GM21515 (cell line): ENCODE measurements around the gene ZNF488.

ENCODE experiments used
- ATAC-seq: cut with Tn5 transposase; IDR thresholded peaks from one replicate; pipeline ENCODE4 v1.9.1; 2021; ENCODE audit not compliant: unreplicated experiment

The ZNF488 gene

DNA sequence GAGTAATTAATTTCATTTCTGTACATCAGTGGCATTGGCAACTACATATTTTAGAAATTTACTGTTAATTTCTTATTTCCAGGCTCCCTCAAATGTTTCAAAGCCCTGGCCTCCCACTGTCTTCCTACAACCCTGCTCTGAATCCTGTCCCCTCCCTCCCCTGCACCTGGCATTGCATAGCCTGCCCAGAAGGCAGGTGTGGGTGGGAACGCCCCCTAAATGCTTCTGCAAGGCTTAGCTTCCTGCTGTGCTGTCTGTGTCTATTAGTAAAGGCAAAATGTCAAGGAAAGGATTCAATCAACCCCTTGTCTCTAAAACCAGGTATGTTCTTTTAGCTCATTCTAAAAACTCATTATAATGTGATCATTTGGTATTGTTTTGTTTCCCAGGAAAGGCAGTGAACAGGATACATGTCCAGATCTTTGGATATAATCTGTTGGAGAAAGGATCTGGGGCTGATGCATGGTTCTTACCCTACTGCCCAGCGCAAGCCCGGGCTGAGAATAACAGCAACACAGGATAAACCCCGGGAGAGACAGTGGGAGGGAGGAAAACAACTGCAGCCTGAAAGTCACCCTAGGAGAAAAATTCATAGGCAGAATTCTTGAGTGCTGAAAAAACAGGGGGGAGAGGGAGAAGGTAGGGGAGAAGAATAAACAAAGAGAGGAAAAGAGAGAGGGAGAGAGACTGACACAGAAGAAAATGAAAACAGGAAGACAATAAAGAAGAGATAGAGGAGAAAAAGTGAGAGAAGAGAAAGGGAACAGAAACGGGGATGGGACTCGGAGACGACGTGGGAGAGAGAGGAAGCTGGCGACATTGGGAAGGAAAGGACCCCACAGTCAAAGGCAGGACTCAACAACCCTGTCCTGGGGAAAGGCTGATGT lies 589 bp downstream of the ZNF488 start:
- no peak for ATAC-seq

DNA sequence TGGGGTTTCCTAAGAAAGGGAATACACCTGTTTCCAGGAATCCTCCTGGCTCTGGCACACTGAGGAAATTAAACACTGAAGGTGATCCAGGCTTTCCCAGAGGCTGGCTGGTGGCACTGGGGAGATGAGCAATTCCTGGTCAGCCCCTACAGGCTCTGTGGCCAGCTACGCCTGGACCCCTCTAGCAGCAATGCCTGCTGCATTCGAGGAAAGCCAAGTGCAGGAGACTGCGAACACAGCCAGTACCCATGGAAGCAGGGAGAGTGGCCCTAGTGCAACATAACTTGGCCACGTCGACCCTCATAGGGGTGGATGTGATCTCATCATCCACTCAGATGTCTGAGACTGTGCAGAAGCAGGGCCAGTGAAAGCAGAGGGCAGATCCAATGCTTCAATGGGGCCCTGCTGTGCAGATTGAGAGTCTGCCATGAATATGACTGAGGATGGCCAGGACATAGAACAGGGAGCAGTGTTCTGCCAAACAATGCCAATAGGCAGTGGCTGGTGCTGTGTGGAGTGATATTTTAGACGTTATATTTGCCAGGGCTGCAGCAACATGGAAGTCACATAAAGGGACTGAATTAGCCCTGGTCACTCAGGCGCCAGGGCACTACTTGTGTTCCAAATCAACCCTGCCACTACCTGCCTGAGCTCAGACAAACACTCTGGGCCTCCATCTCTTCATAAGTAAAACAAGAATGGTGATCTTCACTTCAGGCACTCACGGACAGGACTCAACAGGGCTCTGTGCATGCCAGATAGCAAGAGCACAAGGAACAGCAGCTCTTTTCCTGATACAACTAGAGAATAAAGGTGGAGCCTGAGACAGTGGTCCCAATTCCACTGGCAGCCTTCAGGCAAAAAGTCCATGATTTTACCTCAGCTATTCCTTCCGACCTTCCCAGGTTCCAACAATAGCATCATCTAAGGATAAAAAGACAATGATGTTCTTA lies 2.4 kb downstream of the ZNF488 start:
- no peak for ATAC-seq

DNA sequence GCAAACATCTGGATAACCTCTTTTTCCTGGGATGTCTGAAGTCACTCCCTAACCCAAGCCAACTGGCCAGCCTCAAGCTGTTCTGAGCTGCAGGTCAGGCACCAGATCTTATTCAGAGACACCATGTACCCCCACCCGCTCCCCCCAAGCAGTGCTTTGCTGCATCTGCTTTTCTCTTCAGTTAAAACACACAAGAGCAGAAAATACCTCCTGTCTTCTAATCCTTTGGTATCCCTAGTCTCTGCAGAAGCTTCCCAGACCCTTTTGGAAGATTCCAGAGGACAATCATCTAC lies 3.0 kb downstream of the ZNF488 start:
- ATAC-seq, result no peak

DNA sequence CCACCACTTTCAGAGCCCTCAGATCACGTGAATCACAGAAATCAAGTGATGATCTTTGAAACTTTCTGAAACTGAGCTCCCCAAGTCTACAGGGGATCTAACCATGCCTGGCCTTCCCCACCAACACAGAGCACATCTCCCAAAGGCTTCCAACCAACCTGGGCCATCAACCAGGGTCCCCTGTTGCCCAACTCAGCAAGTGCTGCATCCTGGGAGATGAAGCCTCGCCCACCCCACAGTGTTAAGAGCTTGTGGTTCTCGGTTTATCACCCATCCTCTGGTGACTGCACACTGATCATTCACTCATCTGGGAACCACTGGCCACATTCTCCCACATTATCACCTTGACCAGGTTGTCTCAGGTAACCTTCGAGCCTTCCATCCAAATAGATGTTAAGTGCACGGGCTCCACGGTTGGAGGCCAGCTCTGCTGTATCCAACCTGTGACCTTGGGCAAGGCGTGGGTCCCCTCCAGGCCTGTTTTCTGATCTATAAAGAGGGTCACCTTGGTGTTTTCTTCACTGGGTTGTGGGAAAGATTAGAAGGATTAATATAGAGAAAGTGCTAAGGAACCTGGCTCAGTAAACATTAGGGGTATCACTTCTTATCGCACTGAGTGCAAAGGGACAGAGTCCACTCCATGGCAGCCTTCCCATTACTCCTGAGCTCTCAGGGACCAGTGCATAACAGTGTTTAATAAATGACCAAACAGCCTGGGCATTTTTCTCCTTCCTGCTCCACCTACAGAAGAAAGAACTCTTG lies 3.6 kb downstream of the ZNF488 start:
- ATAC-seq, result no peak

DNA sequence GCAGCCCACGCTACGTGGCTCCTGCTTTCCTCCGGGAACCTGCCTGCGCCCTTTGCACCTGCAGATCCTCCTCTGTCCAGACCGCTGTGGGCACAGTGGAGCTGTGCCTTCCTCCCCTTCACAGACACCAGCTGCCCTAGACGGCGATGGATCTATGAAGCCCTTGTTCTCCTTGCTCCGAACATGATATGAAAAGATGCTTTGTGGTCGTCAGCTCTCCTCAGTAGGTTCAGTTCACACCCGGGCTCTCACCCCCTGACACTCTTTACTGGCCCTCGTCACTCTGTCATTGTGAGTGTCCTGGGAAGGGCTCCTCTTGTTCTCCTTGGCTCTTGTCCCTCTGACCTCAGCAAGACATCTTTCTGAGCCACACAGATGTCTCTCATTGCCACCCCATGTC lies 4.2 kb downstream of the ZNF488 start:
- ATAC-seq, result no peak

DNA sequence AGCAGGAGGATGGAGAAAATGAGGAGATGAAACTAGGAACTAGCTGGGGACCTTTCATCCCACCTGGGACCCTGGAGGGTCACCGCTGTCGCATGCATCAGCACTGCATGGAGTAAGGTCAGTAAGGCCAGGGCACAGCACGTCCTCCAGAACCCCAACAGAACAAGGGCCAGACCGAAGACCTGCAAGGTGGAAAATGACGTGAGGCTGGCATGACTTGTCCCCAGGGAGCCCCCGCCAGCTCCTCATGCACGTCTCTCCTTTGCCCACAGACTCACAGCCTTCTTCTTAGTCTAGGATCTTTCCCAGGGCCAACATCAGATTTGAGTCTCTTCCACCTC lies 4.7 kb downstream of the ZNF488 start:
- no peak for ATAC-seq

DNA sequence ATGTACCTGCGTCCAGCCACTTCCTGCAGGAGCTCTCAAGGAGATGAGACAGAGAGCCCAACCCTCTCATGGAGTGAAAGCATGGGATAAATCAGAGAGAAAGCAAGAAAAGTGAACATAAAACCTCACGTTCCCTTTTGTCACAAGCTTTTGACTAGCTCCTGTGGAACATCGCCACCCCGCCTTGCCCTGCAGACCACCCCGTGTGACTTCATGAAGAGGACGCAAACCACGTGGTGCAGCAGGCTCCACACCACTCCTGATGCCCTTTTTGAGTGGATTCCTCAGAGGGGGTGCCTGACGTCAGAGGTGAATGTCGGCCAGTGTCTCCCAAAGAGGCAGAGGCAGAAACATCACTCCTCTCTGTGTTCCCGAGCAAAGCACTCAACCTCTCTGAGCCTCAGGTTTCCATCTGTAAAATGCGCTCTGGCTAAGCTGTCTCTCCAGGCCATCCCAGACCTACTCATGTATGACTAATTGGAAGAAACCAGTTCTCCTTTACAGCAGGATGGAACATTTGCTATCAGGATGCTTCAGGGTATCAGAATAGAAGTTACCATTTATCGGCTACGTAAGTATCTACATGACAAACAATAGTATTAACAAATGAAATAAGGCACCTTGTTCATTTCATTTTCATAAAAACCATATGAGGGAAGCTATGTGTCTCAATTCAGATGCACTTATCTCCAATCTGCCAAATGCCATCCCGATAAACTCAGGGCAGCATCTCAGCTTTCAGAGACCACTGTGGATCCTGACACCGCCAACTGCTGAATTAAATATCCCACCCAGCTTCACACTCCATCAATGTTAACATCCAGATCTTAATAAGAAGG lies 5.3 kb downstream of the ZNF488 start:
- no peak for ATAC-seq

DNA sequence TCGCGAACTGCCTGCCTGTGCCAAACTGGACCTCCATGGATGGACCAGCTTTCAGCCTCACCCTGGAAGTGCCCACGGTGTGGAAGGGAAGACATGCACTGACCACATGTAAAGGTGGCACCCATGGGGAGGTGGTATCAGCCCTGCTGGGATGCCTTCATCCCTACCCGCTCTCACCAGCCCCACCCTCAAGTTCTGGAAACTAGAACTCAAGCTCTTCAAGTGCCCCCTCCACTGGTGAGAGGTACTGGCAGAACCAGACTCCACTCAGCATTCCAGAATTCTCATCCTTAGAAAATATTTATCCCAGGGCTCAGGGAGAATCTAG lies 5.9 kb downstream of the ZNF488 start:
- no peak for ATAC-seq

DNA sequence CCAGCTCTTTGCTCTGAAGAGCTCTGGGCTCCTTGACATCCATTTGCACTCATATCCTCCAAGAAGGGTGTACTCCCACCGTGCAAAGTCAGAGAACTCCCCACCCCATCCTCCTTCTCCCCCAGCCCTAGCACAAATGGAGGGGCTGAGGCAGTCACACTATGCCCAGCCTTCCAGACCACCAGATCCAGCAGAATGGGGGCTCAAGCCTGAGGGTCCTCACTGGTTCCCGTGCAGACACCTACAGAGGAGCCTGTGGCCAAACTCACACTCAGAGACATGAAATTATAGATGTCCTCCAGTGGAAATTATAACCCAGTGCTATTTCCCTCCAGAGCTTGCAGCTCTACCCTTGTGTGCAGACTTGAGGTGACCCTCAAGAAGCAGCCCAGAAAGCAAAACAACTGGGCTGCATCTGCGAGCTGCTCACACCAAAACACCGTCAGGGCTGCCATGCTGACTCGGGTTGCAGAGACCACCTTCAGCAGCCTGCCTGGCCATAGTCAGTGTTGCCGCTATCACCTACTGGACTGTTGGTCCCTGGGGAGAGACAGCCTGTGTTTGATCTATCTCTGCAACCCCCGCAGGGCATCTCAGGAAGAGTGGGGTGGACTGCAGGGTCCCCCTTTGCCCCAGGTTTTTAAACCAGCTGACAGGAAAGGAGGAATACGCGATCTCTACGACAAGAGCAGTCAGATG lies 7.4 kb downstream of the ZNF488 start:
- no peak for ATAC-seq

DNA sequence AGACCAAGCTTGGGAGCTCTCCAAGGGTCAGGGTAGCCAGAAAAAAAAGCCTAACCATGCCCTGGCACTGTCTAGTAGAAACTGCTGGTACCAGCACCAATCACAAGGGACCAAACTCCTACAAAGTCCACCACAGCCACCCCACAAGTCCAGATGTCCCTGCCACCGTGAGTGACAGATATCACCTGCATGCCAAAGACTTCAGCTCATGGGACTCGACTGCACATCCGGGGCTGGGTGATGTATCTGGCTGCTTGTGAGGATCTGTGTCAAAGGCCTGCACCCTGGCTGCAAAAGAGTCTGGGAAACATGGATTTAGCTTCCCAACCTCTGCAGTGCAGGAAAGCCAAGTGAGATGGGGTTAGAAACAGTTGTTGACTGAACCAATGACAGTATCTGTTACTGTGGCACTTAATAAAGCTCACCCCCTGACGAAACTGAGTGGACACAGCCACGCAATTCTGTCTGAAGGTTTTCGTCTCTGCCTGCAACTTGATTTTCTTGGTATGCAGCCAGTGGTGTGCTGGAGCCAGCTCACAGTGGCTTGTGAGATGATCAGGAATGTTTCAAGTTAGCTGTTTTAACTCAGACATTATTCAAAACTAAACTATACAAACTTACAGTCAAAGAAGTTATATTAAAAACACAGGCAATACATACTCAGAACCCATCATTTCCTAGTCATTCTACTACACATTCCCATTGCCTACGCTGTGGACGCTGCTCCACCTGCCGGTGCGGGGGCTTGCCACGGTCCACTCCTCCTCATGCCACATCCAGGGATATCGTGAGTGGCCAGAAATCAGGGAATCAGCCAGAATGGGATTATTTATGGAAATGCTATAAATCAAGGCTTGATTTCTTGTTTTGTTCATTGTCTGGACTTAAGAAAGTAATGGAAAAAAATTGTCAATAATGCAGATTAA lies 9.2 kb downstream of the ZNF488 start:
- no peak for ATAC-seq

DNA sequence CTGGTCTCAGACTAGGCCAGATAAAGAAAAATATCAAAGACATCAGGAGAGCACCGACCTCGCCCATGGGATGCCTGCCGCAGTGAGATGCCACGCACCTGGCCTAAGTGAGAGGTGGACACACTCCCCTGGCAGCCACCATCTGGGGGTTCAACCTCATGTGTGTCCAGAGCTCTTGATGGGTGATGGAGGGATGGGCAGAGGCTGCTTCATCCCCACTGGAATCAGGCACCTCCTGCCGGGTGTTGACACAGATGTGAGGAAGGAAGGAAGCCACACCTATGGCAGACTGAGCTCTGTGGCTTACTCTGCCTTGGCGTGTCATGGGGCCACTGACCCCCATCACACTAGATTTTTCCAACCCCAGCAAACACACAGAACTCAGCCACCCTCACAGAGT lies 11.4 kb downstream of the ZNF488 start:
- no peak for ATAC-seq

DNA sequence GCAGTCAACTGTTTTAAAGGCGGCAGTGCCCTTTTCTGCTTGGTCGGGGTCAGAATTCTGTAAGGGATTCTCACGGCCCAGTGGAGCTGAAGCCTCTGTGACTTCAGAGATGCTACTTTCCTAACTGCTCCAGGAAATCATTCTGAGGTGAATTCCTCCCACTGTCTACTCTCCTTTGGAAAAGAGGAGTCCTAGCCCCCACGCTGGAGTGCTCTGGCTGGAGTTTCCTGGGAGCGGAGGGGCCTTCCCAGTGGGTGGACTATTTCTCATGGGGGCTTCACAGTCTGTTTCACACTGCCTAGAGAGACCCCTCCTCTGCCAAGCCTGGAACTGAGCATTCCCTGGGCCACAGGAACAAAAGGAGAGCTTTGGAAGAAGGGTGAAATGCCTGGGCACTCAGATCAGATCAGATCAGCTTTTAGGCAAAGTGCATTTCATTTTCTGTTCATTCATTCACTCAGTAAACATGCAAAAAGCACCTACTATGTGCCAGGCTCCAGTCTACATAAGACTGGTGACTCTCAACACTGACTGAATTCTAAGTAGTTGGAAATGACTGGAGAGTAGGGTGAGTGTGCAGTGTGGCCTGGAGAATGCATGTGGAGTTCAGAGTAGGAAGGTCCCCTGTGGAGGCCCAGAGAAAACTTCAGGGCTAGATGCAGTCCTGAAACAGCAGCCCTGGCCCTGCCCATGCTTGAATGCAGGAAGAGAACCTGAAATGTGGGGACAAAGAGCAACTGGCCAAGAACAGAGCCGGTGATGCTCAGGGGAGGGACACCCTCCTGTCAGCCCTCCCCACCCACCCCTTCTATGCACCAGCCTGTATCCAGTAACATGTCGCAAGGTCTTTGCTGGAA lies 12.2 kb downstream of the ZNF488 start:
- no peak for ATAC-seq

DNA sequence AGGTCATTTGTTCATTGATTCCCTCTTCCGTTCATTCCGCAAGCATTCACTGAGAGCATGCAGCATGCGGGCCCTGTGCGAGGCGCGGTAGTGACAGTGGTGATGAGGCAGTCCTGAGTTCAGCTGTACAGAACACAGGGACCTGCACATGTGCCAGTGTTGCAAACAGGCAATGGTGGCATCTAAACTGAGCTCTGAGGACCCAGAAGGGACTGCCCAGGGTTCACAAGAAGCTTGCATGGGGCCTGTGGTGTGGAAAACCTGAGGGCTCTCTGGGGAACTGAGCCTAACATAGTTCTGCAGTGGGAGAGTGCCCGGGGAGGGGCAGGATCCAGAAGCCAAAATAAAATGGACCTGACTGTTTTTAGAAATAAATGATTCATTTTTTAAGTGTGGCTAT lies 13.2 kb downstream of the ZNF488 start:
- ATAC-seq, result no peak

DNA sequence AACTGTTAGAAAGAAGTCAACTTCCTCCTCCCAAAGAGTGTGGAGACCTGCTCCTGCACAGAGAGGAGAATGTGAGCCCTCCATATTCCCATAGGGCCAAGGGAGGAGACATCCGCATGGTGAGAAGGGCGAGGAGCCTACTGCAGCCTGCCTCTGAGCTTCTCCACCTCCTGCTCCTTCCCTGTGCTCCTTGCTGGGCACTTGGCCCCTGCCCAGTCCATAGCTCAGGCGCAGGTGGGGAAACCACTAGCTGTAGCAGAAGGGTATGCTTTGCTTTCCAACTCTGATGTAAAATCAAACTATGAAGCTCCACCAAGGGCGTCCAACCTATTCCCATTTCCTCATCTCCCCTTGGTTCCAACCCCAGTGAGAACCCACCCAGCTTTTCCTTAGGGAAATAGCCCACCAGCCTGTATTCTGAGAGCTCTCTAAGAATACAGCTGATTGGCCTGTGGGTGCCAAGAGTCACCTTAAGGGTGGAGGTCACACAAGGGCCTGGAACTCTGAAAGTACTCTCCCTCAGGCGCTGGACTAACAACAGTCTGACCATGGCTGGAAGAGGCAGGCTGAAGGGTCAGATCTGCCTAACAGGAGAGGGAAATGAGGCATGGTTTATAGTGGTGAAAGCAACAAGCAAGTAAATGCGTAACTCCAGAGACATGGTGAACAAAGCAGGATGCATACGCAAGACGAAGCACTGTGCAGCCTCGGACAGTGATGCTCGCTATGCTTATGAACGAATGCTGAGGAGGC lies 13.9 kb downstream of the ZNF488 start:
- no peak for ATAC-seq

DNA sequence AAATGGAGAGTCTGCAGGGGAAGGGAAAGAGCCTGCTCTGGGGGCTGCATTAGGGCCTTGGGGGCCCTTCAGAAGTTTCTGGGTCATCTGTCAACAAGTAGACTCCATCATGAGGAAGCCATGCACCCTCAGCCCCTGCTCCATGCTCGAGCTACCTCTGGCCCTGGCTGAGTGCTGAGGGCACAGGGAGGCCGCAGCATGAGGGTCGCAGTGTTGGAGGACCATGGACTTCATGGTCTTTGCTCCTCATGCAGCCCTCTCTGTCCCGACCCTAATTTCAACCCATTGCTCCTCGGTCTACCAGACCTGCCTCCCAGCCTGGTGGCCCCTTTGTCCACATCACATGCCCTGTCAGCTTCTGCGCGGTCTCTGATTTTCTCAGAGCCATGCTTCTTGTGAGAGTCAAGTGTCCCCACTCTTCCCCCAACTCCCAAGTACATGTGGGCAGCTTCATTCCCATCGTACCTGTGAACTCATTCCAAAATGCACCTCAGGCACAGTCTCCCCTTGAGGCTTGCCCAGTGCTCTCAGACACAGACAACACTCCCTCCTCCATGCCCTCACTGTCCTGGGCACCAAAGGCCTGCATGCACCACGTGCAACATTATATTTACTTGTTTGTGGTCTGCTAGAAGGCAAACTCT lies 14.7 kb downstream of the ZNF488 start:
- no peak for ATAC-seq

DNA sequence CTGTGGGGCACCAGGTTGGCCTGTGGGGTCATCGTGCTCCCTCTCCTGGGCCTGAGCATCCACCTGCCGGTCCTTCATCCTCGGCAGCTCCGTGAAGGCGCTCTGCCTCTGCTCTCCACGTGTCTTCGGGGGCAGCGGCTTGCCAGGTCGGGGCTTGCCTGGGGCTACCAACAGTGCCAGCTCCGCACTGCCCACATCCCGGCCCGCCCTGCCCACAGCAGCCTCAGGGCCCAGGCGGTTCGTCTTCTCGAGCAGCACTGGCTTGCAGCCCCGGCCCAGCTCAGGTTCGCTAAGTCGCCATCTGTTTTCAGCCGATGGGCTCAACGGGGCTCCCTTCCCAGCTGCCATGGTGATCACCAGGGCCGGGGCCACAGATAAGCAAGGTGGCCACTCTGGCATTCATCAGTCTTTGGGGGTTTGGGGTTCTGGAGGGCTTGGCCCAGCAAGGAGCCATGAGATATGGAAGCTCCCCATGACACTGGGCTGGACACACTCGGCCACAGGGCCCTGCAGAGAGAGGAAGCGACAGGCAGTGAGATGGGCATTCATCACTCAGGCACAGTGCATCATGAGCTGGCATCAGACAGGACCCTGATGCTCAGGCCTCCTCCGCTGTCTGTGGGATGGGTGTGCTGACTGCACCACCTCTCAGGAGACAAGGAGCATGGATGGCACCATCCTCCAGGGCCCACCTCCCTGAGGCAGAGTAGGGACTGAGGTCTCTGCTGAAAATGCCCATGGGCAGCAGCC lies 15.5 kb downstream of the ZNF488 start:
- ATAC-seq, result no peak
